ENCODE results near the gene LILRB3.
A peak's percentile ranks its signal among the peaks of the same experiment; 100 is the strongest.
"Not testable (repeated sequence)": the region's sequence is repeated elsewhere in the genome, so short reads cannot be mapped to it uniquely, and the experiment has no call there.

The LILRB3 gene

DNA sequence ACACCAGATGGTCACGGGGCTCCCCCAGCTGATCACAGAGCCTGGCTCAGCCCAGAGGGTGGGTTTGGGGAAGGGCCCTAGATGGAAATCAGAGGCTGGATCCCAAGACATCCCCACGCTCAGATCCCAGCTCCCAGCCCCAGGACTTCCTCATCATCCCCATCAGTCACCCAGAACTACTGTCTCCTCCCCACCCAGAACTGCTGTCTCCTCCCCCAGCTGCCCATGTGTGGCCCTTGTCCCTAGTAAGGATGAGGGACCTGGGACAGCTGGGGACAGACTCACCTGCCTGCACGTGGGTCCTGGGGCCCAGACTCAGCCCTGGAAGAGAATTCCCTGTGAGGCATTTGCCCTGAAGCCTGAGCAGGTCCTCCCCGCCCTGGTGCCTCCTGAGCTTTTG lies 19.4 kb upstream of the LILRB3 start:
- DNase-seq: not testable (repeated sequence)

GRCh38 chr19:54240372-54241336 lies 17.8 kb upstream of the LILRB3 start:
- DNase-seq: not testable (repeated sequence)

GRCh38 chr19:54239491-54240371 lies 16.9 kb upstream of the LILRB3 start:
- not testable (repeated sequence) for DNase-seq

GRCh38 chr19:54233941-54234340 lies 11.1 kb upstream of the LILRB3 start:
- DNase-seq: no peak

GRCh38 chr19:54231077-54231931 lies 8.5 kb upstream of the LILRB3 start:
- DNase-seq: no peak

- no peak for DNase-seq
Measured at GRCh38 chr19:54230031-54230430, 7.2 kb upstream of the LILRB3 start.

DNA sequence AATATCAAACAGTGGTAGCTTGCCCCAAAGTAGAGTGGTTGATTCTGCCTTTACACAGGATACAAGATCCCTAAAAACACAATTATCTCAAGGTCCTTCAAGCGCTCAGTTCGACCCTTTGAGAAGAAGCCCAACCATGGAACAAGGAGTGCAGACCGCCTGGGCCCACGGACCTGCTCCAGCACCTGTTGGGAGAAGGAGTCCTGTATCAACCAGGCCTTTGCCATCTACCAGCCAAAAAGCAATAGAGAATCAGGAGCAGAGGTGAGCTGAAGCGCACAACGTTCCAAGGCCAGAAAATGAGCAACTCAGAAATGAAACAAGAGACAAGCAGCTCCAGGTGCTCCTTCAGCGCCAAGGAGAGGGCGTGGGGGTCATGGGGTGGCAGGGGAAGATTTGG lies 6.3 kb upstream of the LILRB3 start:
- no peak for DNase-seq

- DNase-seq: not testable (repeated sequence)
Measured at GRCh38 chr19:54224619-54225018, 1.8 kb upstream of the LILRB3 start.

DNA sequence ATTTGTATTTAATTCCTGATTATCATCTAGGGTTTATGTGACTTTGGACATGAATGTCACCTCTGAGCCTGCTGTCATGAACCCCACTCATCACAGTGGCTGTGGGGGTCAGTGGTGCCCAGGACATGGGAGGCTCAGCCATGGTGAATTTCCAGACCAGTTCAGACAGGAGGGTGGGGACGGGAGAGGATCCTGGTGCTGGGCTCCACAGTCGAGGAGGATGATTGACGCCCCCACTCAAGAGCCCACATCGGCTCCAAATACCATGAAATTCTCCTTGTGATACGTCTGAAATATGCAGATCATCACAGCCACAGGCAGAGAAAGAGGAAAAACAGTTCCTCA lies 1.1 kb upstream of the LILRB3 start:
- not testable (repeated sequence) for DNase-seq

DNA sequence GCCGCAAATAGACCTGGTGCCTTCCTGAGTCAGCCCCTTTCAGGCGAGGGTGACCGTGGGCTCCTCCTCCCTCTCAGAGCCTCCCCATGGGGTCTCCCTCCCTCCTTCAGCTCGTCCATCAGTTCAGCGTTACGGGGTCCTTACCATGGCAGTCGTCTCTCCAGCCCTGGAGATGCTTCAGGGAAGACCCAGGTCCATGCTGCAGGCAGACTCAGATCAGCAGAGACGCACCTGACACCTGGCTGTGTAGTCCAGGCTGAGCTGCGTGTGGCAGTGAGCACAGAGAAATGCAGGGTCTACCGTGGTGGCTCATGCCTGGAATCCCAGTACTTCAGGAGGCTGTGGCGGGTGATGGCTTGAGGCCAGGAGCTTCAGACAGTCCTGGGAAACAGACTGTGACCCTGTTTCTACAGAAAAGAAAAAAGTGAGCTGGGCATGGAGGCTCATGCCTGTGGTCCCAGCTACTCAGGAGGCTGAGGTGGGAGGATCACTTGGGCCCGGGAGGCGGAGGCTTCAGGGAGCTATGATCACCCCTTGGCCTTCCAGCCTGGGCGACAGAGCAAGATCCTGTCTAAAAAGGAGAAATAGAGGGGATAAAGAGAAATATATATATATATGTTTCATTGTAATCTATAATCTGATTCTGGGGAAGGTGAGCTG lies 600 bp upstream of the LILRB3 start:
- not testable (repeated sequence) for DNase-seq

GRCh38 chr19:54221947-54222346 lies 860 bp downstream of the LILRB3 start:
- not testable (repeated sequence) for DNase-seq

GRCh38 chr19:54219702-54220101 lies 3.1 kb downstream of the LILRB3 start:
- not testable (repeated sequence) for DNase-seq

GRCh38 chr19:54218960-54219661 lies 3.7 kb downstream of the LILRB3 start:
- no peak for DNase-seq

DNA sequence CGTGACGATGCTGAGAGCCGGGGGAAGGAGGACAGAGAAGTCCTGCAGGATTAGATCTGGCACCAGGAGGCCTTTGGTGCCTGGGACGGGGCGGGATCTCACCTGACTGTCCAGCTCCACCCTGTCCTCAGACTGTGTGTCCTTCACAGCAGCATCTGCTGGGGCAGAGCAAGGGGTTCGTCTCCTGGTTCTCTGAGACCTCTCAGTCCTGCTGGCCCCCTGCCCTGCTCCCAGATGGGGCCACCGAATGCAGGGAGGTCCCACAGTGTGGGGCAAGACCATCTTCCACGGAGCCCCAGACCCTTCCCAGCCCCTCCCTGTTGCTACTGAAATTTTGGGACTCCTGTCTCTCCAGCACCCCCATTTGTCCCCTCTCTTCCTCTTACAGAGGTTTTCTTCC lies 4.5 kb downstream of the LILRB3 start:
- DNase-seq: no peak

GRCh38 chr19:54217517-54218247 lies 5.1 kb downstream of the LILRB3 start:
- not testable (repeated sequence) for DNase-seq

DNA sequence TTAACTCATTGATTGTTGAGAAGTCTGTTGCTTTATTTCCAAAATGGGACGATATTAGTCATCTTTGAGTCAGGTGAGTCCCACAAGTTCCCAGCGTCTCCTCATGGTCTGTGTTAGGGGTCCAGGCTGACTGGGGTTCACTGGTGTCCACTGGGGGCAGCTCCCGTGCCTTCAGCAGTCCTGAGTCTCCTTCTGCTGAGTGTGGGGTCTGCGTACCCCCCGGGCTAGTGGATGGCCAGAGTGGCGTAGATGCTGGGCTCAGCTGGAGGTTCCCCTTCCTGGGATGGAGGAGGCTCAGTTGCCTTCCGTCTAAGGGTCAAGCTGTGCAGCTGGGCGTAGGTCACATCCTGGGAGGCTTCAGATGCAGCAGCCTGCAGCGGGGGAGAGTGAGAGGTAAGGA lies 5.9 kb downstream of the LILRB3 start:
- DNase-seq: no peak

DNA sequence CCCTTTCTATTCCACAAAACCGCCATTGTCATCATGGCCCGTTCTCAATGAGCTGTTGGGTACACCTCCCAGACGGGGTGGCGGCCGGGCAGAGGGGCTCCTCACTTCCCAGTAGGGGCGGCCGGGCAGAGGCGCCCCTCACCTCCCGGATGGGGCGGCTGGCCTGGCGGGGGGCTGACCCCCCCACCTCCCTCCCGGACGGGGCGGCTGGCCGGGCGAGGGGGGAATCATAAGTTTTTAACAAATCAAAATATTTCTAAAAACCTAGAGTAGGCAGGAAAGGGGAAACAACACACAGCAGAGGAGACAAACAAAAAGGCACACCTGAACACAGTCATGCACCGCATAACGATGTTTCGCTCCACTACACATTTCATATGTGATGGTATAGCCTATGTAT lies 8.1 kb downstream of the LILRB3 start:
- DNase-seq: not testable (repeated sequence)

DNA sequence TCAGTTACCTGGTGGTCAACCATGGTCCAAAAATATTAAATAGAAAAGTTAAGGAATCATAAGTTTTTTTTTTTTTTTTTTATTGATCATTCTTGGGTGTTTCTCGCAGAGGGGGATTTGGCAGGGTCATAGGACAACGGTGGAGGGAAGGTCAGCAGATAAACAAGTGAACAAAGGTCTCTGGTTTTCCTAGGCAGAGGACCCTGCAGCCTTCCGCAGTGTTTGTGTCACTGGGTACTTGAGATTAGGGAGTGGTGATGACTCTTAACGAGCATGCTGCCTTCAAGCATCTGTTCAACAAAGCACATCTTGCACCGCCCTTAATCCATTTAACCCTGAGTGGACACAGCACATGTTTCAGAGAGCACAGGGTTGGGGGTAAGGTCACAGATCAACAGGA lies 8.6 kb downstream of the LILRB3 start:
- not testable (repeated sequence) for DNase-seq

GRCh38 chr19:54211235-54211634 lies 11.6 kb downstream of the LILRB3 start:
- no peak for DNase-seq

- DNase-seq: peak; percentile 76
Measured at GRCh38 chr19:54209811-54210494, 12.9 kb downstream of the LILRB3 start.

Measured in NCI-H187 treated with DMSO at 0.1 percent for 48 hours (cell line).